NCI-H82 treated with DMSO at 0.1 percent for 48 hours (cell line): Measurements from ENCODE around the gene VPS41.
A peak's percentile ranks its signal among the peaks of the same experiment; 100 is the strongest.

Experiments
- DNase-seq: peaks from one replicate; lab custom pipeline; 2025; ENCODE audit not compliant: unreplicated experiment; lab: John Stamatoyannopoulos, UW

Gene VPS41

DNA sequence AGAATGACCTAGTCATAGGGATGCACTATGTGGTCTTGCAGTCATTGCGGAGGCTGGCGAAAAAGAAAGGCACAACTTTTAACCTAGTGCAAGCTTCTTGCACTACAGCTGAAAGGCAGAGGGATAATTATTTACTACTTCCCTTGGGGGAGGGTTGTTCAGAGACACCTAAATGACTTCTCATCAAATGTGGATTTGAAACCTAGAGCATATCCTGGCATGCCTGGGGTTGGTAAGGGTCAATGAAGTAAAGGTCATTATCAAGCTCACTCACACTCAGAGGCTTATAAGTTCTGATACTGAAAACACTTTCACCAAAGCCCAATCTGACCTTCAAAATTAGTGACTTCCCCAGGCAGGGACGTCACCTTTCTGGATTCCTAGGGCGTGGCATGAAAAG is 168.9 kb downstream of the VPS41 start:
- no peak for DNase-seq

DNA sequence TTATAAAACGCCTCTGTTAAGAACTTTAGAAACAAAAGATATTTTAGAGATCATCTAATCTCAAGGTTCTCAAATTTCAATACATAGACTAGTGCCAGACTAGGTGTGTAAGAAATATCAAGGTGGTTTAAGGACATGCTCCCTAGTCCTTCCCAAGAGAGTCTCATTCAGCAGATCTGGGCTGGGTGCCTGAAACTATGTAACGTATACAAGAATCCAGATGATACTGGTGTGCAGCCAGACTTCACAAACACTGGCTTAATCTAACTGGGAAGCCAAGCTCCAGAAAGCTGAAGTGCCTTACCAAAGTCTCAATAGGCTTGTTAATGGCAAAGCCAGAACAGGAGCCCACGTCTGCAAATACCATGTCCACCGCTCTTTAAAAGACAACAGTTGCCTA is 172.9 kb downstream of the VPS41 start:
- no peak for DNase-seq

DNA sequence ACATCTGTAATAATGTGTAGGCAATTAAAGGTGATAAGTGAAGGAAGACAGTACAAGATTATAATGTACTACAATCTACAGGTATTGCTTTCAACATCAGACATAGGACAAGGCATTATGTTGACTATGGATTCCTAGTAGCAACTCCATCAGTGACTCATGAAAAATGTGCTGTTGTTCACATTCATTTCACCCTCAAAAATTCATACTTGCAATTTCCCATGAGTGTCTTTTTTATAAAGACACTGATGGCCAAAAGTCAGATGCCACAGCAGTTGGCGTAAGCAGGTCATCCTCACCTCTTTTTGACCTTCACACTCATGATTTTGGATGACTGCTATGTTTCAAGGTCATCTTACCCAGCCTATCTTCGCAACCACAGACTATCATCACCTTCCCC is 177.8 kb downstream of the VPS41 start:
- no peak for DNase-seq

DNA sequence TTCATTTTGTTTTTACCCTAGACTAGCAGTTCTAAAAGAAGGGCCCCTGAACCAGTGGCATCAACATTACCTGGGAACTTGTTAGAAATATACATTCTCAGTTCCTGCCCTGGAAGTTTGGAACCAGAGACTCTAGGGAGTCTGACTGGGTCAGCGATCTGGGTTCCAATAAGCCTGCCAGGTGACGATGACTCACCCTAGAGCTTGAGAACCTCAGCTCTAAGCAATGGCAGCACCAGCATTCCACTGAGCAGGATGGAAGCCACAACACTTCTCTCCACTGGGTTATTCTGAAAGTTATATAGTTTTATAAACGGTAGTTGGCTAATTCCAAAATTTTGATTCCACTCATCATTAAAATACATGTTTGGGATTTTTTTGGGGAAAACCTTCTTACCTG is 180.8 kb downstream of the VPS41 start:
- DNase-seq: no peak

DNA sequence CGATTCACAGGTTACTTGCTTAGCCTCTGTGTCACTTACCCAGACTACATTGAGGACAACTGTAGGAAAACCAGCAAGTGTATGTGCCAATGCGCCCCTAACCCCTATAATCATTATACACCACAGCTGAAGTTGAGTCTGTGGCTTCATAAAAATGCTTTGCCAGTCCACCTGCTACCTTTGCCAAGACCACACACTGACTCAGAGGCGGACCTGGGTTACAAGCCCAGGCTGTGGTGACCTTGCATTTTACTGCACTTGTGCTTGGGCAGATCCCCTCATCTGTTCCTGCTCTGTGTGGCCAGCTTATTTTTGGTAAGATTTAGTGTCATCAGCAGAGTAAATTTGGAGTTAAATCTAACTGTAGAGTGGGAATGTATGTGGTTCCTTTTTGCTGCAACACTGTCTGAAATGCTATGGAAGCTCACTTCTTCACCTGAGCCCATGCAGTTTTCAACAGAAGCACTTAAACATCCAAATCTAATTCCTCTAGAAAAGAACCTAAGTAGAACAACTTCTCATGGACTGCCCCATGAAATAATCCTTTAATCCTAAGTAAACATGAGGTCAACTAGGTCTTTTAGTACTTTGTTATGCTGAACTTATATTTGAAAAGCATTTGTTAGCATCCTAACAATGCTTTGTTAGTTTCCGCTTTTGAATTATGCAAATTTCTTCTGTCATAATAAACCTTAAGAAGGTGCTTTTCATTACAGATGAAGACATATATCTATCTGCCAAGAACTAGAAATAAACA is 181.6 kb downstream of the VPS41 start:
- peak; percentile 63 for DNase-seq

DNA sequence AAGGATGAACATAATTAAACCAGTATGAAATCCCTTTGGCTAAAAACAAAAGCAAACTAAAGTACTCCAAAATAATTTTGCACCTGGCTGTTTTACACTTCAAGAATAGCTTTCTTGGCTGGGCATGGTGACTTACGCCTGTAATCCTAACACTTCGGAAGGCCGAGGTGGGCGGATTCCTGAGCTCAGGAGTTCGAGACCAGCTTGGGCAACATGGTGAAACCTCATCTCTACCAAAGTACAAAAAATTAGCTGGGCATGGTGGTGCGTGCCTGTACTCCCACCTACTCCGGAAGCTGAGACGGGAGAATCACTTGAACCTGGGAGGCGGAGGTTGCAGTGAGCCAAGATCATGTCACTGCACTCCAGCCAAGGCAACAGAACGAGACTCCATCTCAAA is 185.7 kb downstream of the VPS41 start:
- DNase-seq: no peak

DNA sequence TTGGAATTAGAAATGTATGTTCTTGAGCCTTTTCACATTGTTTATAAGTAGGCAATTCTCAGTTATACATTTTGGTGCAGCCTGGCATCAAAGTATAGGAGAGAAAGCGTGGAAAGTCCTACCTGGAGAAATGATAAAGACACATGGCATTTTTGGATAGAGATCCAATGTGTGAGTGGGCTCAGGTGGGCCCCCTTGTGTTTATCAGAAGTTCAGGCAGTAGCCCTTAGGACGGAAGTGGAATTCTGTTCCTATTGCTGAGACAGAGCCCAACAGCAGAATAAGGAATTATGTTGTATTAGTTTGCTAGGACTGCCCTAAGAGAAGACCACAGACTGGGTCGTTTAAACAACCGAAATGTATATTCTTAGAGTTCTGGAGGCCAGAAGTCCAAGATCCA is 192.6 kb downstream of the VPS41 start:
- no peak for DNase-seq

DNA sequence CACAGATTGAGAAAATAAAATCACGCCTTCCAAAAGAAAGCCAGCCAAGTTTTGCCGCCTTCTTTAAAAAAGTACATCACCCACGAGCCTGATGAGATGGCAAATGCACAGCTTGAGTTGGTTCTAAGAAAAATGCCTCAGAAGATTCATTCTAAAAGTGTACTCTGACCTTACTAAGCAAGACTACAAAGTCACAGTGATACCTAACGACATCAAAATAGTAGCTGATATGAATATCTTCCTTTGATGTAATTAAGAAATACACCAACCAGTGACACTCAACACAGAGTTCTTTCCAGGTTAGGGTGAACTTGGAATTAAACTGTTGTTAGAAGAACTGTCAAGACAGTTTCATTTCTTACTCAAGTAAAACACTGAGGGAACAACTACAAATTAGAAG is 199.9 kb downstream of the VPS41 start:
- no peak for DNase-seq

DNA sequence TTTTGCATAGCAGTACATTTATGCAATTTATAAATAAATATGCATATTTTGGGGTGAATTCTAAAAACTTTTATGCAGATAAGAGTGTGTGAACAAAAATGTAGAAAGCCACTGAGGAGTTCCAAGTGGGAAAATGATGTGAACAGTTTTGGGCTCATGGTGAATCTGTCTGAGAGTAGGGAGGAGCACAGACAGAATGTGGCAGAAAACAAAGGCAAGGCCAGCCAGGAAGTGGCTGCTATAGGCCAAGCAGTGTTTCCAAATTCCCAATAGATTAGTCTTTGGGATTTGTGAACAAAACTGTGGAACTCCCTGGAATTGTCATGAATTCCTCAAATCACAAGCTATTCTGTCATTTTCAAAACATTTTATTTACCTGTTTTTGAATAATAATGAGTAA is 204.2 kb downstream of the VPS41 start:
- DNase-seq: no peak

DNA sequence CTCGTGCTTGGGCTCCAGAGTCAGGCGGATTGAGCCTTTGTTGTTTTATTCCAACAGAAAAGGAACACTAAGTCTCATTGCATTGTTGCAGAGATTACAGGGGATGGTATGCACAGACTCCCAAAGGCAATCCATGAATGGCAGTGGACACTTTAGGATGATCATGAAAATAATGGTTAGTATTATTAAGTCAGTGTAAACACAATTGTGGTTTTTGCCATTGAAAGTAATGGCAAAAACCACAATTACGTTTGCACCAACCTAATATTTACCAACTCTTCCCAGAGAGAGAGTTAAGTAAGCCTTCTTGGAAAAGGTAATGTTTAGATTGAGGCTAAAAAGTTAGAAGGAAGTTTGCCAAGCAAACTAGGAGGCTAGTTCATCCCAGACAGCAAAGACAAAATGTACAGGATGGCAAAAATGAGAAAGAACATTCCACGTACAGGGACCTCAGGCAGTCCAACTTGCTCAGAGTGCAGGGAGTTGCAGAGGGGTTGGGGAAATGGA is 204.9 kb downstream of the VPS41 start:
- DNase-seq: no peak

DNA sequence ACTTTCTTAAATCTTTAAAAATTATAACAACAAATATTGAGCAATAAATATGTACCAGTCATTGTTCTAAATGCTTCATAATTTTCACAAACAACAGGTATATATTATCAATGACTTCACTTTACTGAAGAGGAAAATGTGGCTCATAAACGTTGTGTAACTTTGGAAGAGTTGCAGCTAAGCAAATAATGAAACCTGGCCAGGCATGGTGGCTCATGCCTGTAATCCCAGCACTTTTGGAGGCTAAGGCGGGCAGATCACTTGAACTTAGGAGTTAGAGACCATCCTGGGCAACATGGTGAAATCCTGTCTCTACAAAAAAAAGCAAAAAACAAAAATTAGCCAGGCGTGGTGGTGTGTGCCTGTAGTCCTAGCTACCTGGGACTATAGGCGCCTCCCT is 205.9 kb downstream of the VPS41 start:
- no peak for DNase-seq

DNA sequence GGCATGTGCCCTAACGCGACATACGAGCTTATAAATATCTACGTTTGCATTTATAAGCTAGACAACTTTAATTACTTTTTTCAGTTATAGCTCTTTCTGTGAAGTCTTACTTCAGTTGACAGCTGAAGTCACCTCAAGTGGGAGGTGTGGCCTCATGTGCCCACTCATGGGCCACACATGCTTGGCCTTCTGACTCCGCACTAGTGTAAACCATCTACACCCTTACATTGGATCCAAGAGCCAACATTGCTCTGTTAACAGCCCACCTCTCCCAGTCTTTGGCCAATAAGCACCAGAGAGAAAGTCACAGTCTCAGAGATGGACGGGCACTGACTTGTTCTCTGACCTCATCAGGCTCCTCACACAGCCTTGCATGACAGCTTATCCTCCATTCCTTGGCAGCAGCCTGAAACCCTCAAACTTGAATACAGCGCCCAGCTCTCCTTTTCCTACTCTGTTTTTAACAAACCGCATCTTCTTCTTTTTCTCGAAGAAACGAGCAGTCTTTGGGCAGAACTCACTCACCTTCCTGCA is 206.9 kb downstream of the VPS41 start:
- DNase-seq: no peak

DNA sequence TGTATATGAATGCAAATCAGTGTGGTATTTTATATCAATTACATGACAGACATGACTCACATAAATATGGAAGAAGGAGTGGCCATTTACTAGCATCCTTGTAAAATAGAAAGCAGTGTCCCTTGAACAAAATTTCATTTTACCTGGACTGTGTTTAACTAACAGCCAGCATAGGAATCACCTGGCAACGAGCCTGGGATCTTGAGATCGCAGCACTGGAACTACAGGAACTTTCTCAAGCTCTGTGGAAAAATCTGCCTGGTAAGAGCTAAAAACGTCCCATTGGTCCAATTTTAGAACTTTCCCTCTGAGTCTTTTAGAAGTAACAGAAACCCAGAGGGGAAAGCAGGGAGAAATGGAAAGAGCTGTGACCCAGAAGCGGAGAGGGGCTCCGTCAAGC is 208.9 kb downstream of the VPS41 start:
- no peak for DNase-seq

DNA sequence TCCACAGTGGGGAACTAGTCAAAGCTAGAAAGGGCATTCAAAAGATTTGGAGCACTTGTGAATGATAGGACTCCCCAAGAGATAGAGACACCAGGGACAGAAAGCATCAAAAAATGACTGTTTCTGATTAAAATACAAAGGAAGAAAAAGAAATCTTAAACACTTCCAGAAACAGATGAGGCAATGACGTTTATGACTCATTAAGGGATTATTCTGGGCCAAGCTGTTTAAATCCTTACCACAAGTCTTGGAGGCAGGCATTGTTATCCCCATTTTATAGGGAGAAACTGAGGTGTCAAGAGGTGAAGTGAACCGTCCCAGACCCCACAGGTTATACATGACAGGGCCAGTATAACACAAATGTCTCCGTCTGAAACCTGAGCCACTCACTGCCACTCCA is 209.5 kb downstream of the VPS41 start:
- DNase-seq: peak; percentile 66

DNA sequence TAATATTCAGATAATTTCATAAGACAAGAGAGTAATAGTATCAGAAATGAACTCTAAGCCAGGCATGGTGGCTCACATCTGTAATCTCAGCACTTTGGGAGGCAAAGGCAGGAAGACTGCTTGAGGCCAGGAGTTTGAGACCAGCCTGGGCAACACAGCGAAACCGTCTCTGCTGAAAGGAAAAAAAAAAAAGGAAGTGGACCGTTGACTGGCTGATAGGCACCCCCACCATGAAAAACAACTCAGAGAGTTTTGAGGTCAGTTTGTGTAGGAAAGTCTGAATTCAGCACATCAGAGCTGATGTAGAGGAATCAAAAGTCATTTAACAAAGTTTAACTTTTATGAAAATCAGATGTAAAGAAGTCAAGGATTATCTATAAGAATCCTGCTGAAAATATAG is 214.7 kb downstream of the VPS41 start:
- DNase-seq: no peak

DNA sequence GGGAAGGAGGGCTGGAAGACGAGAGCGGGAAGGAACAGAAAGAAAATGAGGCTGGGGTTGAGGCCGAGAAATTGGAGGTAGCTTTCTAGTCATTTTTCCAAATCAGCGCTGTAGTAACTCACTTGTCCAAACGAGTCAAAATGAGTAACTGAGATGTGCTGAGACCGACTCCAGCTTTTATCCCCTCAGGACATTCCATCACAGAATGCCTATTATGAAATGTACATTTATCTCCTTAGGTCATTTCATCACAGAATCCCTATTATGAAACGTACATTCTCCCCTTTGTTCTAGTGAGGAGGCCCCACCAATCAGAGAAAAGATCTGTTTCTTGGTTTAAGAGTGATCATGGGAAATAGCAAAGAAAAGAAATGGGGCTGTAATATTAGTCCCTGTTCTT is 222.1 kb downstream of the VPS41 start:
- DNase-seq: no peak

DNA sequence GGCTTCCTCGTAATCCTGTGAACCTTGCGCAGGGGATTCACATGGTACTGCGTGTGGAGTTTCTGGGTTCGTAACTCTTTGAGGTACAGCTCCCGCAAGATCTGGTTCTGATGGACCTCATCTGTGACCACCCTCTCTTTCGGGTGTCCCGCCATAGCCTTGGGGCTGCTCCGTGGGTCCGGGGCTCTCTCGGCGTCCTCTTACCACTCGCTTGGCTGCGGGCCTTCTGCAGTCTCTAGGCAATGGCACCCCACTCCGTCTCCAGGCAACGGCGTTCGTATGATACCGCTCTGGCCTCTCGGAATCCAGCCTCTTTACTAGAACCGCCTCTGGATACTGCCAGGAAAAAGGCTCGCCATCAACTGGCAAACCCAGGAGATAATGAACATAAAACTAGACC is 223.1 kb downstream of the VPS41 start:
- no peak for DNase-seq

DNA sequence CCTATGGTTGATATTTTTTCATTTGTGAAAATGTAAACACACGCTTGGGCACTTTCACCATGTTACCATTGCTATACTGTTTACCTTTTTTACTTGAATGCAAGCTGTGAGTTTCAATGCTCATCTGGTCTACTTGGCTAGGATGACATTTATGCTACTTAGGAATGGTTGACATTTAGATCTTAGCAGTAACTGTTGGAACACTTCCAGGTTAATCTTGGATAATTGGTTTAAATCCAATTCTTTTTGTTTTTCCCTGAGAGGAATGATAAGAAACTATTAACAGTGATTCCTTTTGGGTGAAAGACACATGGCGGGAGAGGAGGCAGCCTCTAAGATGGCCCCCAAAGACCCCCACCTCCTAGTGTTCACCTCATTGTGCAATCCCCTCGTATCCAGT is 226.4 kb downstream of the VPS41 start:
- DNase-seq: peak; percentile 95

DNA sequence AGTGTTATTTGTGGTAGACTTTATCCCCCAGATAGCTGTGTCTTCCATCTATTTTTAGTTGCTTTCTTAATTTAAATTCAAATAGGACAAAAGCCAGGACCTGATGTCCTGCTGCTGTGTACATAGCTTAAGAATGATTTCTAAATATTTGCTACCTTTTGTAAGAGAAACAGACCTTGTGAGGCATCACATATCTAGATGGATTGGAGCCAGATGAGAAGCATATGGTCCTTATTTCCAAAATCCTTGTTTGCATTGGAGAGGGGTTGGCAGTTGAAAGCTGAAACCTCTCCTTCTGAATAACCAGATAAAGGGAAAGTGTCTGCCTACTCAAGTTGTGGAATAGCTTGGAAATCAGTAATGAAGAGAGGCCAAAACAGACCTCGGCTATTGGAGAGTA is 227.1 kb downstream of the VPS41 start:
- DNase-seq: peak; percentile 80

DNA sequence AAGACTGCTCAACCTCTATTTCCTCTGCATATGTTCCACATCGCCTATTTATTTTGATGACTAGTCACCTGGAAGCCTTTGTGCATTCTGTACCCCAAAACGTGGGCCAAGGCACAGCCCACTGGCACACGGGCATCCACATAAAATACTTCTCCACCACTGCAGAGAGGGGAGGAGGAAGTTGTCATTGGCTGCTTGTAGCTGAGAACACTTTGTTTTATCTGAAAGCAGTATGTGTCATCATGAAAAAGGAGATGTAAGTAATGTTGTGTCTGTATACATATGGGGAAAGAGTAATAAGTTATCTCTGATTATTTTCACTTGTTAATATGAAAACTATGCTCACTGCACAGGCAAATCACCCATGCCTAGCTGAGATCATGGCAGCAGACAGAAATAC is 229.6 kb downstream of the VPS41 start:
- DNase-seq: no peak

DNA sequence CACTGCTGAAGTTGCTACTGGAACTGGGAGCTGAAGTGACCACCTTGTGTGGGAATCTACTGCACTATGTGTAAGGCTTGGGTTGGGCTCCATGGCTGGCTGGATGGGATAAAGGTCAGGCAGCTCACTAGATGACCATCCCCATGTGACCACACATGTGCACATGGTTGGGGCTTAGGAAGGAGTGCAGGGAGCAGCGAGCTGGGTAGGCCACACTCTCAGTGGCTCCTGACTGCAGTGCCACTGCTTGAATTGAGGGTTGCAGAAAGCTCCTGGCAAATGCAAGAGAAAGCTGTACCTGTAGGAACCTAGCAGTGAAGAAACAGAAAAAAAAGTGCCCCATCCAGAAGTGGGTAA is 230.3 kb downstream of the VPS41 start:
- no peak for DNase-seq

DNA sequence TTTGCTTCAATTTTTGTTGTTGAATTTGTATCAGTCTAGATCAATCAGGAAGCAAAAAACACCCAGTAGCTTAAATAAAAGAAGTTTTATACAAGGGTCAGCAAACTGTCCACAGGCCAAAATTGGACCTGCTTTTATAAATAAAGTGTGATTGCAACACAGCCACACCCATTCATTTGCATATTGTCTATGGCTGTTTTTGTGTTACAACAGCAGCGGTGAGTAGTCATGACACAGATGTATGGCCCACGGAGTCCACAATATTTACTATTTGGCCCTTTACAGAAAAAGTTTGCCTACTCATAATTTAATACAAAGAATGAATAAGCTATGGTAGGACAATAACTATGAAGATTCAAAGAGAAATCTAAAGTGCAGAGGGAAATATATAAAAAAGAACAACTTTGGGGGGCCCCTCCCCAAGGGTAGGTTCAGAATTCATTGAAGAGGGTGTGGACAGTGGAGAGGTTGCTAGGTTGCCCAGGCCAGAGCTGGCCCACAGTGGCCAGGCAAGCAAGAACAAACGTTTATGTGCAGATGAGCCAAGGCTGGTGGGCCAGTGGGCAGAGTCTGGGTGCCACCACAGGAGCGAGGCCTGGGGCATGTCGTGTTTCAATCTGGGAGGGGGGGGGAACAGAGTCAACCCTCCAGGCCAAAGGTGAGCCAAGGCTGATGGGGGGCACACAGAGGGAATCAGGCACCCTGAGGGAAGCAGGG is 230.9 kb downstream of the VPS41 start:
- DNase-seq: no peak
